Chondrocyte (in vitro differentiated cells): ENCODE data around the gene ETF1. TPM values are rescaled to one million over a fixed set of nuclear protein-coding genes. Genes with fewer than 3 reads are reported as not detected.

ENCODE experiments used
- DNase-seq: peaks from one replicate; pipeline ENCODE4 v3.0.0; 2021; ENCODE audit warnings: mixed read lengths, low spot score
- H3K27ac Mint-ChIP-seq: one replicate; pipeline ENCODE4 v1.8.0; 2021; ENCODE audit warnings: mild to moderate bottlenecking, moderate library complexity, mixed read lengths; ENCODE audit not compliant: unreplicated experiment
- H3K27me3 Mint-ChIP-seq: 2 replicates; pipeline ENCODE4 v1.8.0; 2021; ENCODE audit warnings: low read depth, mixed read lengths
- H3K36me3 Mint-ChIP-seq: 2 replicates; pipeline ENCODE4 v1.8.0; 2021; ENCODE audit warnings: low read depth, mixed read lengths
- H3K4me1 Mint-ChIP-seq: 2 replicates; pipeline ENCODE4 v1.8.0; 2021; ENCODE audit warnings: low read depth, mild to moderate bottlenecking, mixed read lengths
- H3K4me3 Mint-ChIP-seq: one replicate; pipeline ENCODE4 v1.8.0; 2021; ENCODE audit warnings: mild to moderate bottlenecking, moderate library complexity, mixed read lengths; ENCODE audit not compliant: unreplicated experiment
- H3K9me3 Mint-ChIP-seq: 2 replicates; pipeline ENCODE4 v1.8.0; 2021; ENCODE audit warnings: low read depth, mixed read lengths
- CTCF ChIP-seq: fragments of 200-600 bp; sonication (generic); IDR thresholded peaks from 2 replicates; pipeline ENCODE4 v1.5.0; 2021; ENCODE audit warnings: antibody characterized with exemption, mild to moderate bottlenecking, moderate library complexity
- total RNA-seq: library from RNA; stranded (reverse); gene quantifications from 3 replicates; pipeline ENCODE4 v1.2.1, GENCODE V29; 2021

ETF1 gene
- total RNA-seq, 1 donor from 2014 or later = 92.1 TPM

GRCh38 chr5:138542180-138542955, 668 bp downstream of the ETF1 start:
- Mint-ChIP-seq H3K9me3 (no peaks in the 10 kb centered on the region), H3K27ac (peak overlapping the region; percentile 97), H3K27me3 (no peaks in the 10 kb centered on the region), H3K4me1 (peaks cover 48% of the 10 kb centered on the region), H3K36me3 (no peaks in the 10 kb centered on the region), H3K4me3 (peak overlapping the region; percentile 98)
- DNase-seq = no peak
- no peak for TF ChIP-seq CTCF

- no peak for TF ChIP-seq CTCF
- H3K27me3 Mint-ChIP-seq = no peaks in the 10 kb centered on the region
- H3K36me3 Mint-ChIP-seq = no peaks in the 10 kb centered on the region
- peaks cover 53% of the 10 kb centered on the region for H3K4me1 Mint-ChIP-seq
- H3K4me3 Mint-ChIP-seq = peak overlapping the region; percentile 98
- H3K9me3 Mint-ChIP-seq = no peaks in the 10 kb centered on the region
- DNase-seq = no peak
- peak overlapping the region; percentile 97 for H3K27ac Mint-ChIP-seq
Measured at GRCh38 chr5:138541511-138542179, 1.4 kb downstream of the ETF1 start.

DNA sequence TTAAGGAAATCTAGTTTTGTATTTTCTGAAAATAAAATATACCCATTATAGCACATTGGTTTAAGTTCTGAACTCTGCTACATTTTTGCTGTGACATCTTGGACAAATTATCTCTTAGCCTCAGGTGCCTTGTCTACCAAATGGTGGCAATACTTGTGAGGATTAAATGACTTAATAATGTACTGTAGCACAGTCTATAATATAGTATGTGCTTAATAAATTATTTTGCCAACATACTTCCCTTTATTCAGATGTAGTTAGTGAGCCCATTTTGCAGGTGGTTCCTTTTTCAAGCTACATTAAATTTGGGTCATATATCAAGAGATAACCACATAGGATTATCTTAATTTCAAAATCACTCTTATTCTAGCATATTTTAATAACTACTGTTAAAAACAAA, 3.2 kb downstream of the ETF1 start:
- Mint-ChIP-seq H3K27ac (peak overlapping the region; percentile 72), H3K36me3 (no peaks in the 10 kb centered on the region), H3K27me3 (no peaks in the 10 kb centered on the region), H3K4me1 (peaks cover 45% of the 10 kb centered on the region), H3K4me3 (no peak overlapping the region), H3K9me3 (no peaks in the 10 kb centered on the region)
- no peak for TF ChIP-seq CTCF
- no peak for DNase-seq

DNA sequence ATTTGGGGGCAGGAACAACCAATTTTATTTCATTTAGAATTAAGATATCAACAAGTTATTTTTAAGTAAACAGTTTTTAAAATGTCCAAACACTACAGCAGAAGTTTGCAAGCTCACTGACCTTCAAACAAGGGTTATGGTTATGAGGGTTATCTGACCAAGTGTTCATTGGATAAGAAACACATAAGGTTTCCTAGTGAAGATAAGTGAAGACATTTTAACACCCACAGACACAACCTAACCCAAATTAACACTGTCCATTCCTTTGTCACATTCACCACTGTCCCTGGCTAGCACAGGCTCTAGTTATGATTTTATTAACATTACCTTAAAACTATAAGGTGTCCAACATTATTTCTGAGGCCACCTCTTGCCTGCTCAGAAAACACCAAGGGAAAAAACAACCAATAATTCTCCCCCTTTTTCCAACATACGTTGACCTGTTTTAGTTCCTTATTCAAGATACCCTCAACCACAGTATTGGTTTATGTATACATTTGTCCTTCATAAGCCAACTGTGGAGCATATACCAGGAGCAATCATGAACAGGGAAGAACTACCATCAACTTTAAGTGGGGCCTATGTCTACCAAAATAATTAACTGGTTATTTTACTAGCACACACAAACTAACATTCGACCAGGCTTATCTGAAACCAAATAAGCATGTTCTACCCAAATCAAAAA, 4.0 kb downstream of the ETF1 start:
- no peak for TF ChIP-seq CTCF
- peaks cover 2% of the 10 kb centered on the region for H3K36me3 Mint-ChIP-seq
- no peaks in the 10 kb centered on the region for H3K27me3 Mint-ChIP-seq
- H3K27ac Mint-ChIP-seq = no peak overlapping the region
- H3K9me3 Mint-ChIP-seq = no peaks in the 10 kb centered on the region
- no peak for DNase-seq
- H3K4me1 Mint-ChIP-seq = peaks cover 45% of the 10 kb centered on the region
- H3K4me3 Mint-ChIP-seq = no peak overlapping the region

GRCh38 chr5:138536665-138537315, 6.2 kb downstream of the ETF1 start:
- Mint-ChIP-seq H3K4me3 (no peak overlapping the region), H3K9me3 (no peaks in the 10 kb centered on the region), H3K4me1 (peaks cover 53% of the 10 kb centered on the region), H3K27ac (peak overlapping the region; percentile 58), H3K27me3 (no peaks in the 10 kb centered on the region), H3K36me3 (peaks cover 6% of the 10 kb centered on the region)
- DNase-seq = no peak
- TF ChIP-seq CTCF = peak; percentile 68
